Measurements from ENCODE around the gene APLP2. TPM values are rescaled to one million over a fixed set of nuclear protein-coding genes. Genes with fewer than 3 reads are reported as not detected.

APLP2 gene
- total RNA-seq, 2 donors from 2014 or later, result 821 to 864 TPM

DNA sequence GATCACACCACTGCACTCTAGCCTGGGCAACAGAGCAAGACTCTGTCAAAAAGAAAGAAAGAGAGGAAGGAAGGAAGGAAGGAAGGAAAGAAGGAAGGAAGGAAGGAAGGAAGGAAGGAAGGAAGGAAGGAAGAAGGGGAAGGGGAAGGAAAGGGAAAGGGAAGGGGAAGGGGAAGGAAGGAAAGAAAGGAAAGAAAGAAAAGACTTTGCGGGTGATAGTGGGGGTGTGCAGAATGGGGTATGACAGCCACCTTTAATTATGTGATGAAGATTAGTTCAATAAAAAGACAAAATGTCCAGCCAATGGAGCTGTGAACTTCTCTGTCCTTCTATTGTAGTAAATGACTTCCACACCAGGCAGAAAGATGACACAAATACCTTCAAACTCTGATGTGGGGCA, 8.7 kb upstream of the APLP2 start:
- Histone ChIP-seq H3K4me1 (ENCODE audit: control insufficient read depth, insufficient read depth, low read length) (no peaks in the 10 kb centered on the region), H3K9ac (ENCODE audit: extremely low read depth, low read length, poor library complexity, severe bottlenecking) (no peak overlapping the region), H3K27ac (ENCODE audit: low read depth, low read length) (no peak overlapping the region), H3K9me3 (ENCODE audit: control insufficient read depth, low read length) (no peaks in the 10 kb centered on the region), H3K27me3 (ENCODE audit: control insufficient read depth, insufficient read depth, low read length, poor library complexity, severe bottlenecking) (no peaks in the 10 kb centered on the region), H3K4me3 (ENCODE audit: low read length) (no peak overlapping the region), H3K36me3 (ENCODE audit: control insufficient read depth, insufficient read depth, low read length) (no peaks in the 10 kb centered on the region)
- Mint-ChIP-seq H3K9me3 (no peaks in the 10 kb centered on the region), H3K4me3 (no peak overlapping the region), H3K36me3 (ENCODE audit: low read depth) (no peaks in the 10 kb centered on the region), H3K4me1 (peaks cover 2% of the 10 kb centered on the region), H3K27ac (no peak overlapping the region), H3K27me3 (ENCODE audit: insufficient read depth) (peaks cover 6% of the 10 kb centered on the region)
- TF ChIP-seq, protein P1, sequence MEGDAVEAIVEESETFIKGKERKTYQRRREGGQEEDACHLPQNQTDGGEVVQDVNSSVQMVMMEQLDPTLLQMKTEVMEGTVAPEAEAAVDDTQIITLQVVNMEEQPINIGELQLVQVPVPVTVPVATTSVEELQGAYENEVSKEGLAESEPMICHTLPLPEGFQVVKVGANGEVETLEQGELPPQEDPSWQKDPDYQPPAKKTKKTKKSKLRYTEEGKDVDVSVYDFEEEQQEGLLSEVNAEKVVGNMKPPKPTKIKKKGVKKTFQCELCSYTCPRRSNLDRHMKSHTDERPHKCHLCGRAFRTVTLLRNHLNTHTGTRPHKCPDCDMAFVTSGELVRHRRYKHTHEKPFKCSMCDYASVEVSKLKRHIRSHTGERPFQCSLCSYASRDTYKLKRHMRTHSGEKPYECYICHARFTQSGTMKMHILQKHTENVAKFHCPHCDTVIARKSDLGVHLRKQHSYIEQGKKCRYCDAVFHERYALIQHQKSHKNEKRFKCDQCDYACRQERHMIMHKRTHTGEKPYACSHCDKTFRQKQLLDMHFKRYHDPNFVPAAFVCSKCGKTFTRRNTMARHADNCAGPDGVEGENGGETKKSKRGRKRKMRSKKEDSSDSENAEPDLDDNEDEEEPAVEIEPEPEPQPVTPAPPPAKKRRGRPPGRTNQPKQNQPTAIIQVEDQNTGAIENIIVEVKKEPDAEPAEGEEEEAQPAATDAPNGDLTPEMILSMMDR (conservative IDR thresholded peaks at IDR 0.05), result no peak
- no peak for DNase-seq
- WGBS, 2 experiments (ENCODE audit: insufficient coverage in 1 of 2, insufficient read length in 1 of 2), result 89 to 100% methylated on average over 1 of the region's 1 CpG

DNA sequence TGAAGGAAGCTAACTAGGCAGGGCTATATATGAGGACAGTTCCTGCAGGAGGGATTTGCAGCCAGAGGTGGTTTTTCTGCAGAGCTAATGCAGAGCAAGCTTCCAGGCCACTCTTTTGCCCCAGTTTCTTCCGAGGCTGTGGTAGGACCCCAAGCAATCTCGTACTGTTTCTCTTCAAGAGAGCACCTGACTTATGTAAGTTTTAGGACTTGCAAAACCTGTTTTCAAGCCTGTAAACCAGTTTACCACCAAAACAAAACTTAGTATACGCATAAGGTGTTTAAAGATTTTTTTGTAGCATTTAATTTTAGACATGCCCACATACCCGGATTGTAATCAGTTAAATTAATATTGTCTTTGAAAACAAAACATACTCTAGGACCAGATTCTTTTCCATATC, 7.7 kb upstream of the APLP2 start:
- peaks cover 2% of the 10 kb centered on the region for H3K4me1 Mint-ChIP-seq
- H3K4me3 Mint-ChIP-seq, result no peak overlapping the region
- no peak overlapping the region for H3K27ac Mint-ChIP-seq
- Histone ChIP-seq H3K27me3 (ENCODE audit: control insufficient read depth, insufficient read depth, low read length, poor library complexity, severe bottlenecking) (no peaks in the 10 kb centered on the region), H3K4me1 (ENCODE audit: control insufficient read depth, insufficient read depth, low read length) (no peaks in the 10 kb centered on the region), H3K9ac (ENCODE audit: extremely low read depth, low read length, poor library complexity, severe bottlenecking) (no peak overlapping the region), H3K36me3 (ENCODE audit: control insufficient read depth, insufficient read depth, low read length) (no peaks in the 10 kb centered on the region), H3K9me3 (ENCODE audit: control insufficient read depth, low read length) (no peaks in the 10 kb centered on the region), H3K27ac (ENCODE audit: low read depth, low read length) (no peak overlapping the region), H3K4me3 (ENCODE audit: low read length) (no peak overlapping the region)
- no peaks in the 10 kb centered on the region for H3K9me3 Mint-ChIP-seq
- 94% methylated on average over 2 of the region's 4 CpGs; no CpG with 5 or more reads in 1 of the 2 experiments for WGBS, 2 experiments (ENCODE audit: insufficient coverage in 1 of 2, insufficient read length in 1 of 2)
- TF ChIP-seq, protein P1 (conservative IDR thresholded peaks at IDR 0.05), result no peak
- H3K27me3 Mint-ChIP-seq (ENCODE audit: insufficient read depth), result peaks cover 6% of the 10 kb centered on the region
- DNase-seq, result no peak
- no peaks in the 10 kb centered on the region for H3K36me3 Mint-ChIP-seq (ENCODE audit: low read depth)

DNA sequence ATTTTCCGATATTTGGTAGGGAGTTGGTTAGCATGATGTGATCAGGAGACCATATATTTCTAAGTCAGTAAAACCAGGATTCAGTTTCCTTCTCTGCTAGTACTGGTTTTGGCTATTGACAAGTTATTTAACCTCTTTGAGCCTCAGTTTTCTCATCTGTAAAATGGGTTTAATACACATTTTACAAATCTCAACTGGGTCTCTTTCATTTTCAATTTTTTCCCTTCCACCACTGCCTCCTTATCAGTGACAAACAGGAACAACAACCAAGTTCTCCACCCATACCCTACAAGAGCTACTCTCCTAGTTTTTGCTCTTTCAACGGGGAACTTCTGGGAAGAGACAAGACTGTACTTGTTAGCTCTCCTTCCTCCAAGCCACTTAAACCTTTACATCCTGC, 6.2 kb upstream of the APLP2 start:
- DNase-seq, result no peak
- Mint-ChIP-seq H3K4me1 (peaks cover 6% of the 10 kb centered on the region), H3K4me3 (no peak overlapping the region), H3K9me3 (no peaks in the 10 kb centered on the region), H3K27ac (no peak overlapping the region), H3K27me3 (ENCODE audit: insufficient read depth) (peaks cover 19% of the 10 kb centered on the region), H3K36me3 (ENCODE audit: low read depth) (no peaks in the 10 kb centered on the region)
- Histone ChIP-seq H3K4me1 (ENCODE audit: control insufficient read depth, insufficient read depth, low read length) (no peaks in the 10 kb centered on the region), H3K4me3 (ENCODE audit: low read length) (no peak overlapping the region), H3K9ac (ENCODE audit: extremely low read depth, low read length, poor library complexity, severe bottlenecking) (no peak overlapping the region), H3K9me3 (ENCODE audit: control insufficient read depth, low read length) (no peaks in the 10 kb centered on the region), H3K27me3 (ENCODE audit: control insufficient read depth, insufficient read depth, low read length, poor library complexity, severe bottlenecking) (no peaks in the 10 kb centered on the region), H3K36me3 (ENCODE audit: control insufficient read depth, insufficient read depth, low read length) (no peaks in the 10 kb centered on the region), H3K27ac (ENCODE audit: low read depth, low read length) (no peak overlapping the region)
- TF ChIP-seq, protein P1 (conservative IDR thresholded peaks at IDR 0.05), result no peak
- 97 to 100% methylated on average over 2 of the region's 2 CpGs for WGBS, 2 experiments (ENCODE audit: insufficient coverage in 1 of 2, insufficient read length in 1 of 2)
